Activated T-cell treated with anti-CD3 and anti-CD28 coated beads, Interleukin-2, amount 50 U/mL, for 72 hours (primary cell): ENCODE measurements around the gene P4HA1. TPM values are rescaled to one million over a fixed set of nuclear protein-coding genes. Genes with fewer than 3 reads are reported as not detected.
A peak's percentile ranks its signal among the peaks of the same experiment; 100 is the strongest.

Source experiments
- ATAC-seq, 2 donors: fragments of 150-1000 bp; cut with Tn5 transposase; replicated peaks in 1 of 2; 2 replicates each; pipeline ENCODE4 v1.10.0; 2021; ENCODE audit warnings: moderate library complexity in 2 of 2, mild to moderate bottlenecking in 1 of 2
- DNase-seq, 2 donors: peaks; one replicate each; pipeline ENCODE4 v3.0.0; 2021 to 2022; ENCODE audit warnings: mixed read lengths in 1 of 2
- H3K27ac Mint-ChIP-seq: one replicate; pipeline ENCODE4 v1.8.0; 2022; ENCODE audit warnings: mild to moderate bottlenecking, moderate library complexity, mixed read lengths
- H3K27me3 Mint-ChIP-seq: one replicate; pipeline ENCODE4 v1.8.0; 2022; ENCODE audit warnings: low read depth, mixed read lengths
- H3K36me3 Mint-ChIP-seq, 2 donors: one replicate each; pipeline ENCODE4 v1.8.0; 2022; ENCODE audit warnings: mixed read lengths in 2 of 2, mild to moderate bottlenecking in 1 of 2; ENCODE audit not compliant: insufficient read depth in 2 of 2
- H3K4me1 Mint-ChIP-seq: one replicate; pipeline ENCODE4 v1.8.0; 2022; ENCODE audit warnings: low read depth, mixed read lengths
- H3K4me3 Mint-ChIP-seq, 2 donors: one replicate each; pipeline ENCODE4 v1.8.0; 2022; ENCODE audit warnings: mild to moderate bottlenecking in 2 of 2, mixed read lengths in 2 of 2, moderate library complexity in 2 of 2
- H3K9me3 Mint-ChIP-seq, 2 donors: one replicate each; pipeline ENCODE4 v1.8.0; 2022; ENCODE audit warnings: mixed read lengths in 2 of 2
- total RNA-seq, 2 donors: library from RNA; stranded (reverse); gene quantifications; one replicate each; pipeline ENCODE4 v1.2.3, GENCODE V29; 2022

The P4HA1 gene
- 10 to 100 TPM; 20.5 to 28.8 TPM for total RNA-seq

- Mint-ChIP-seq H3K27ac (peak within 1 kb of the TSS; percentile 95), H3K4me1 (peaks cover 42% of the 10 kb centered on the region), H3K4me3 (peak within 1 kb of the TSS; percentile 95 to 98), H3K9me3 (no peaks in the 10 kb centered on the region), H3K36me3 (no peaks in the 10 kb centered on the region), H3K27me3 (no peaks in the 10 kb centered on the region)
- peak; percentile 92 for ATAC-seq
- peak; percentile 96 to 98 for DNase-seq
Measured at GRCh38 chr10:73096449-73097304, at the start of gene P4HA1. Gene P4HA1 (minus strand): TSS chr10:73096866. CDS start chr10:73074883, 21,983 bp downstream.

DNA sequence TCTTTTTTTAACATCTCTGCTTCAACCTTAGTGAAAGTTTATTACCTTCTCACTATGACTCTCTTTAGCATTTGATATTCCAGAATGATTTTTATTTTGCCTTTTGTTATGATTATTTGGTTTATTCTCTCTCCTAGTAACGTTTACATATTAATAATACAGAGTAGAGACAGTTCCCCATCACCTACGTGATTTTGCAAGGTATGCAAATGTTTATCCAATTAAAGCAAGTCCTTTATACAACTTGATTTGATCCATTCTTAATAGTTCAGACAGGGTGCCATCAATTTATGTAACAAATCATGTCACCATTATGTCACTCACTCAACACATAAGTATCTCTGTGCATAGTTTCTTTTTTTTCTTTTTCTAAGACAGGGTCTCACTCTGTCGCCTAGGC is 44.9 kb upstream of the P4HA1 start:
- no peak for ATAC-seq
- H3K4me3 Mint-ChIP-seq: no peak overlapping the region
- H3K27ac Mint-ChIP-seq: no peak overlapping the region
- H3K9me3 Mint-ChIP-seq: no peaks in the 10 kb centered on the region
- no peaks in the 10 kb centered on the region for H3K4me1 Mint-ChIP-seq
- peaks cover 4 to 21% of the 10 kb centered on the region in 2 donors for H3K36me3 Mint-ChIP-seq
- DNase-seq: no peak
- H3K27me3 Mint-ChIP-seq: no peaks in the 10 kb centered on the region

DNA sequence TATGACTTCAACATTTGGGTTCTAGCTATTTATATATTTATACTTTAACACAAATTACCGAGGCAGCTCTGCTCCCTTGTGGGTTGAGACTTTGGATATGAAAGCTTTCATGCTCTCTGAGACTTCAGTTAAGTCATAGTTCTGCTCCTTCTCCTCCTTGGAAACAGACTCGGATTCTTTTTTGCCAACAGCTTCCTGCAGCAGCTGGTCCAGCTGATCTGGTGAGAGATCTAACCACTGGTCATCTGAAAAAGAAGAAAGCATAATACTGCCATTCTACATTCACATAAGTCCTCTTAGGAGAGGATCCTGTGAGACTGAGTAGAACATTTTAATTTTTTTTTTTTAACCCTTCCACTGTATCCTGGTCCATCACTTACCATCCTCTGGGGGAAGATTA is 42.6 kb upstream of the P4HA1 start:
- no peaks in the 10 kb centered on the region for H3K27me3 Mint-ChIP-seq
- no peaks in the 10 kb centered on the region for H3K4me1 Mint-ChIP-seq
- no peak for ATAC-seq

DNA sequence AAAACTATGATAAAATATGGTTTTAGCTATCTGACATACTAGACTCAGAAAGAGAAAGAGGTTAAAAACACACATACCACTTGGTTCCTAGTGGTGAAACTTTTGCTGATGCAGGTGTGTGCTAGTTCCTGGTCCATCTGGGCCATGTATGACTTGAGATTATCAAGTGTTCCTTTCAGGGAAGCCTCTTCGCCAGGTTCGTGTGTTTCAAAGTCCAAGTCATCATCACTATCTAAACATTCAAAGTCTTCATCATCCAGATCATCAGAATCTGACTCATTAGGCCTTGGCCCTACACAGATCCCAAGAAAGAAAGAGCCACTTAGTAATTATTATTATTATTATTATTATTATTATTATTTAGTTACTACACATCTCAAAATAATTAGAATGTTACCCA is 40.0 kb upstream of the P4HA1 start:
- ATAC-seq (no peak), DNase-seq (no peak)
- Mint-ChIP-seq H3K4me1 (no peaks in the 10 kb centered on the region), H3K4me3 (no peak overlapping the region), H3K9me3 (no peaks in the 10 kb centered on the region), H3K27ac (no peak overlapping the region), H3K27me3 (no peaks in the 10 kb centered on the region), H3K36me3 (peaks cover 10 to 28% of the 10 kb centered on the region in 2 donors)

More for the DNA sequence above, 42.6 kb upstream of the P4HA1 start:
- Mint-ChIP-seq H3K27ac (no peak overlapping the region), H3K36me3 (peaks cover 6 to 26% of the 10 kb centered on the region in 2 donors), H3K9me3 (no peaks in the 10 kb centered on the region), H3K4me3 (no peak overlapping the region)
- no peak for DNase-seq

- Mint-ChIP-seq H3K27ac (no peak overlapping the region), H3K27me3 (no peaks in the 10 kb centered on the region), H3K9me3 (no peaks in the 10 kb centered on the region), H3K4me3 (no peak overlapping the region), H3K36me3 (peaks cover 8 to 26% of the 10 kb centered on the region in 2 donors), H3K4me1 (no peaks in the 10 kb centered on the region)
- no peak for ATAC-seq
- no peak for DNase-seq
Measured at GRCh38 chr10:73134727-73135126, 38.1 kb upstream of the P4HA1 start.

DNA sequence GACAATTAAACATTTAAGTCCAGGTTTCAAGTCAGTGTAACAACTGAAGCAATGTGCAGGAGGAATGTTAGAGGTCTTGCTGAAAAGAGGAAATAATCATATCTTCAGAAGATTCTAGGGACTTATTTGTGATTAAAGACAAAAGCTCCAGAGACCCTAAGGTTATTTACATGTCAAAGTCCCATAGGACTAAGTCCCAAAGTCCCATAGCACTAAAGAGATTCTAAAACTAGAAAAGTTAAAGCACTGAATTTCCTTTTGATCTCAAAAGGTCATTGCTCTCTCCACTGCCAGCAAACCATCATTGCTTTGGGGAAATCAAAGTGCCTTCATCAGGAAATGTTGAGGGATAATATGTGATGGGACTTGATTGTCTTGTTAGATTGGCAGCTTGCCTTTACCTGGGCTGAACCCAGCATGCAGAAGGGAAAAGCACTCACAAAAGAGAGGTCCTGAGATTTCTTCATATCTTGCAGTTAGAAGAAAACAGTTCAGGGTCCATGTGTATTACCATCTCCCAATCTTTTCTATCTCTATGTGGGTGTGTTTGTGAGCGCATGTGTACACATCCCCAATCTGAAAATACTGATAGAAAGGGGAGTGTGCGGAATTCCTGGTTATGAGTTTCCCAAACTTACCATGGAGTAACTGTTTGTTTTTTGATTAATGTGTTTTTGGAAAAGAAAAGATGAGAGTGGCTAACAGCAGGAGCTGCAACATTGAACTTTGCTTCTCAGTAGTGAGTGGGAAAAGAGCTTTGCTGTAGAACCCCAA is 35.4 kb upstream of the P4HA1 start:
- ATAC-seq: no peak
- no peak for DNase-seq
- H3K9me3 Mint-ChIP-seq: no peaks in the 10 kb centered on the region
- H3K36me3 Mint-ChIP-seq: peaks cover 8 to 29% of the 10 kb centered on the region in 2 donors
- H3K4me3 Mint-ChIP-seq: no peak overlapping the region
- H3K27ac Mint-ChIP-seq: no peak overlapping the region
- H3K27me3 Mint-ChIP-seq: no peaks in the 10 kb centered on the region
- H3K4me1 Mint-ChIP-seq: no peaks in the 10 kb centered on the region

DNA sequence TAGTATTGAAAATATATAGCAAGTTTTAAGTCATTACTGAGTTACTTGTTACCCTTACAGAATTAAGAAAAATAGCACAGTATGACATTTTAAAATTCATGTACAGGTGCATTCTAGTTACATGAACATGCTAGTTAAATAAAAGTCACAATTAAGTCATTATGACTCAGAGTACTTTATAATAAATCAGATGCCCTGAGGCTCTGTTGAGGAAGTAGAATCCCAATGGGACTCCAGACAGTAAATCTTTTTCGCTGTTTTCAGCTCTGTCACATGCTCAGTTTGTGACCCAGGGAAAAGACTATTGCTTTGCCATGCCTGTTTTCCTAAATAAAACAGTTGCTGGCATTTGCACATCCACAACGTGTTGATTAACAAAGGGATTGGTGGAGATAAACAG is 34.6 kb upstream of the P4HA1 start:
- H3K36me3 Mint-ChIP-seq: peaks cover 6 to 25% of the 10 kb centered on the region in 2 donors
- no peaks in the 10 kb centered on the region for H3K9me3 Mint-ChIP-seq
- ATAC-seq (no peak), DNase-seq (no peak)
- no peaks in the 10 kb centered on the region for H3K4me1 Mint-ChIP-seq
- no peak overlapping the region for H3K4me3 Mint-ChIP-seq
- no peak overlapping the region for H3K27ac Mint-ChIP-seq
- no peaks in the 10 kb centered on the region for H3K27me3 Mint-ChIP-seq

DNA sequence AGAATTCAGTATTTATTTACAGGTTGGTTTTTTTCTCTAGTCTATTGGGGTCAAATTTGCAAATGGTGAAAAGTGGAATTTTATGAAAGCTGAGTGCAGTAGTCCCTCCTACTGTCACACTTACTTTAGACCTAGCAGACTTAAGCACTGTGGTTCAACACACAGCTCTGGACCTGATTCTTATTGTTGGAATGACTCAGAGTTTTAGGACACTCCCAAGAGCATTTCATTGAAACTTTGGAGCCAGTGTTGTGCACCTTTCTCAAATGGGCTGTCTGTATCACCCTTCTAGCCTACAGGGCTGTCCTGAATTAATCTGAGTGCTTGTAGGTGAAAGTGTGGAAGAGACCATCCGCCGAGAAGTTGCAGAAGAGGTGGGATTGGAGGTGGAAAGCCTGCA is 29.7 kb upstream of the P4HA1 start:
- H3K9me3 Mint-ChIP-seq: no peaks in the 10 kb centered on the region
- no peaks in the 10 kb centered on the region for H3K27me3 Mint-ChIP-seq
- no peak overlapping the region for H3K4me3 Mint-ChIP-seq
- DNase-seq: no peak
- peak overlapping the region; percentile 68 for H3K27ac Mint-ChIP-seq
- no peak for ATAC-seq
- peaks cover 0 to 6% of the 10 kb centered on the region in 2 donors for H3K36me3 Mint-ChIP-seq
- no peaks in the 10 kb centered on the region for H3K4me1 Mint-ChIP-seq

DNA sequence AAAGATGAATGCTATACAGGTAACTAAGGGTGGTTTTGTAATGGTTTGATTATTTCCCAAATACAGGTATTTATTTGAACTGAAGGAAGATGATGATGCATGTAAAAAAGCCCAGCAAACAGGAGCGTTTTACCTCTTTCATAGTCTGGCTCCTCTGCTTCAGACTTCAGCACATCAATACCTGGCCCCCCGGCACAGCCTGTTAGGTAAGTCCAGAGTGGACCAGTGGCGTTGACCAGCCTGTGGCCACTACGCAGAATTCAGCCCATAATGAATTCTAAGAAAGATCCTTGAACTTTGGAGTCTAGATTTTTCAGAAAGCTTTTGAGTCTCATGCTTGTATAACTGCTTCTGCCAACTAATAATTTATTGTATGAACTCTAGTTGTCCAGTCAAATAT is 23.3 kb upstream of the P4HA1 start:
- Mint-ChIP-seq H3K36me3 (no peaks in the 10 kb centered on the region), H3K9me3 (no peaks in the 10 kb centered on the region), H3K27me3 (no peaks in the 10 kb centered on the region), H3K4me3 (no peak overlapping the region), H3K4me1 (peaks cover 3% of the 10 kb centered on the region), H3K27ac (no peak overlapping the region)
- DNase-seq: no peak
- no peak for ATAC-seq

DNA sequence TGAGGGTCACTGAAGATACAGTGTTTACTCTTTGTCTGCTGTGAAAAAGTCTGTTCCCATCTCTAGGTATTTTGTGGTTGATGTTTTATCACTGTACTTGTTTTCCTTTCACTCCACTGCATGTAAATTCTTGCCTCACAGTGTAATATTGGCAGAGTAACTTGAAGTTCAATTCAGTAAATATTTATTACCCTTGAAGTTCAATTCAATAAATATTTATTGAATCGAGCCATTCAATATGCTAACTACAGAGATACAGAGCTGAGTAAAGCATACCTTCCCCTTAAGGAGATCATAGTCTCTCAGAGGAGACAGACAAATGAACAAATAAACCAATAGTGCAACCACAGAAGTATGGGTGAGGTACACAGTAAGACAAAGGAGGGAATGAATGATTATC is 22.8 kb upstream of the P4HA1 start:
- Mint-ChIP-seq H3K9me3 (no peaks in the 10 kb centered on the region), H3K27ac (no peak overlapping the region), H3K27me3 (no peaks in the 10 kb centered on the region), H3K4me1 (peaks cover 3% of the 10 kb centered on the region), H3K36me3 (no peaks in the 10 kb centered on the region), H3K4me3 (no peak overlapping the region)
- ATAC-seq: no peak
- DNase-seq: no peak

DNA sequence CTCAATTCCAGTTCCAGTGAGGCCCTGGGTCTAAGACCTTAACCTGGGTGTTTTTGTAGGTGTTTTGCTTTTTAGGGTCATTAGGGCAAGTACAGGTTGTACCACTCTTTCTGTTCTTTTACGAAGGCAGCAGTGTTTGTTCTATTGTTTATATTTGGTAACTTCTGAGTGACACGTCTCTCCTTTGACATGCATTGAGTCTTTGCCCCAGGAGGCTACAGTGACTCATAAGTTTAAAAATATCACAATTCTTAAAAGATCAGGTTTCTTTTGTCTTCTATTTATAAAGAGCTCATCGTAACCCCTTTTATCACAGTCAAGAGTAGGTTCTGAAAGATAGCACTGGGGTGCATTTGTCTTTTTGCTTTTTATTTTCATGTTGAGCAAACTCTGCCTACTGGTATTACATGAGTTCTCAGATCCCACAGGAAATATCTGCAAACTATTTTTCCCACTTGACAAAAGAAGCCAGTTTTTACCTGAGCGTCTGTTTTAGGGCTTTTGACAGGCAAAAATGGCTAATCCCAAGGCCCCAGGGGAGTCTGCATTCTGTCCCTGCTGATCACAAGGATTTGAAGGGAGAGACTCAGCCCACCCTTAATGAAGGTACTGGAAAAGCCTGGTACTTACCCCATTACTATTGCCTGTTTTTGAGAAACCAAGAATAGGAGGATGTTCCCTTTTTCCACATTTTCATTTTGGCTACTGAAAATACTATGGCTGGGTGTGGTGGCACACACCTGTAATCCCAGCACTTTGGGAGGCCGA is 21.5 kb upstream of the P4HA1 start:
- no peak for ATAC-seq
- peaks cover 3% of the 10 kb centered on the region for H3K4me1 Mint-ChIP-seq
- H3K27ac Mint-ChIP-seq: peak overlapping the region; percentile 57
- H3K9me3 Mint-ChIP-seq: no peaks in the 10 kb centered on the region
- no peaks in the 10 kb centered on the region for H3K36me3 Mint-ChIP-seq
- no peak overlapping the region for H3K4me3 Mint-ChIP-seq
- no peaks in the 10 kb centered on the region for H3K27me3 Mint-ChIP-seq
- no peak for DNase-seq

DNA sequence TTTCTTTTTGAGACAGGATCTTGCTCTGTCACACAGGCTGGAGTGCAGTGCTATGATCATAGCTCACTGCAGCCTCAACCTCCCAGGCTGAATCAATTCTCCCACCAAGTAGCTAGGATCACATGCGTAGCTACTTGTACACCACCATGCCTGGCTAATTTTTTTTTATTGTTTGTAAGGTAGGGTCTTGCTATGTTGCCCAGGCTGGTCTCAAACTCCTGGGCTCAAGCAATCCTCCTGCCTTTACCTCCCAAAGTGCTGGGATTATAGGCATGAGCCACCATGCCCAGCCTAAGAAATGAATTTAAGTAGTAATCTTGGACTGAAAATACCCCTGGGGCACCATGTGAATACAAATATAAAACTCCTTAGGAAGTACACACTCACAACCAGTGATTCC is 19.4 kb upstream of the P4HA1 start:
- Mint-ChIP-seq H3K4me3 (no peak overlapping the region), H3K36me3 (no peaks in the 10 kb centered on the region), H3K9me3 (no peaks in the 10 kb centered on the region), H3K27me3 (no peaks in the 10 kb centered on the region), H3K27ac (no peak overlapping the region), H3K4me1 (peaks cover 9% of the 10 kb centered on the region)
- ATAC-seq: no peak
- DNase-seq: no peak

GRCh38 chr10:73113551-73113950 is 16.9 kb upstream of the P4HA1 start:
- no peaks in the 10 kb centered on the region for H3K27me3 Mint-ChIP-seq
- peaks cover 11 to 12% of the 10 kb centered on the region in 2 donors for H3K36me3 Mint-ChIP-seq
- H3K4me1 Mint-ChIP-seq: peaks cover 15% of the 10 kb centered on the region
- no peak overlapping the region for H3K27ac Mint-ChIP-seq
- H3K9me3 Mint-ChIP-seq: peaks cover 0 to 4% of the 10 kb centered on the region in 2 donors
- DNase-seq (no peak), ATAC-seq (no peak)
- H3K4me3 Mint-ChIP-seq: no peak overlapping the region
